HCT116 (cell line): Measurements from ENCODE around the gene RNPEPL1. TPM values are rescaled to one million over a fixed set of nuclear protein-coding genes. Genes with fewer than 3 reads are reported as not detected.

Source experiments
- ATAC-seq: fragments of 200-7000 bp; cut with Tn5 transposase; 2 replicates; pipeline ENCODE4 v1.9.1; 2020; ENCODE audit warnings: mild to moderate bottlenecking, moderate library complexity
- BruUV-seq: library from RNA; stranded (reverse); fragments of 400-500 nt; replicated peaks from 2 replicates; lab custom pipeline; 2021; lab: Mats Ljungman, UMichigan
- CTCF ChIA-PET: fragments of 300-600 bp; sonication (Branson Sonifier 250); formaldehyde crosslinking; loops from one replicate; lab custom pipeline; 2021; ENCODE audit warnings: antibody characterized with exemption; lab: Charles Lee
- POLR2A ChIA-PET: fragments of 300-600, 350-600 bp; sonication (Branson Sonifier 250); formaldehyde crosslinking; loops from one replicate; lab custom pipeline; 2021; ENCODE audit warnings: antibody characterized with exemption; lab: Charles Lee
- RAD21 ChIA-PET, 2 experiments: fragments of 300-600 bp; sonication (Branson Sonifier 250); formaldehyde crosslinking; loops; one replicate each; lab custom pipeline; 2023; ENCODE audit warnings: low total read pairs in 2 of 2; ENCODE audit not compliant: uncharacterized antibody in 2 of 2, unreplicated experiment in 2 of 2, low non-redundant PET in 1 of 2; lab: Charles Lee
- DNase-seq: peaks from one replicate; pipeline ENCODE4 v3.0.0-alpha.2; 2010; ENCODE audit warnings: low read depth, low spot score
- H2AFZ ChIP-seq: fragments of 200-600 bp; shearing (Covaris generic), sonication (generic); 2 replicates; pipeline ENCODE4 v1.6.1; 2017; ENCODE audit warnings: low read depth, mixed run types, mixed read lengths, antibody characterized with exemption, low read length; ENCODE audit not compliant: poor library complexity, severe bottlenecking
- H3K27ac ChIP-seq: 2 replicates; pipeline ENCODE4 v1.5.1; 2012; ENCODE audit warnings: low read depth, low read length
- H3K27me3 ChIP-seq: fragments of 200-600 bp; sonication (generic); 2 replicates; pipeline ENCODE4 v1.6.1; 2016; ENCODE audit warnings: mixed run types, low read length, mixed read lengths; ENCODE audit not compliant: insufficient read depth
- H3K36me3 ChIP-seq, 2 experiments: fragments of 200-500 bp in 1 of 2; fragments of 200-600 bp in 1 of 2; sonication (Bioruptor generic) in 1 of 2; sonication (generic) in 1 of 2; 2 replicates each; pipeline versions ENCODE4 v1.5.1 to v1.6.1; 2014 to 2016; ENCODE audit warnings: low read length in 2 of 2, inconsistent platforms in 1 of 2, mixed read lengths in 1 of 2, mixed run types in 1 of 2; ENCODE audit not compliant: insufficient read depth in 2 of 2, control insufficient read depth in 1 of 2
- H3K4me1 ChIP-seq, 2 experiments: fragments of 200-600 bp in 1 of 2; sonication (generic) in 1 of 2; 2 replicates each; pipeline versions ENCODE4 v1.5.1 to v1.6.1; 2012 to 2017; ENCODE audit warnings: low read length in 2 of 2, inconsistent platforms in 1 of 2, mild to moderate bottlenecking in 1 of 2, mixed read lengths in 1 of 2, mixed run types in 1 of 2, moderate library complexity in 1 of 2; ENCODE audit not compliant: insufficient read depth in 2 of 2, control insufficient read depth in 1 of 2
- H3K4me2 ChIP-seq: fragments of 200-600 bp; sonication (generic); 2 replicates; pipeline ENCODE4 v1.6.1; 2017; ENCODE audit warnings: mixed run types, low read length, mixed read lengths
- H3K4me3 ChIP-seq, 2 experiments: fragments of 200-600 bp in 1 of 2; sonication (generic) in 1 of 2; replicated peaks in 1 of 2; 2 replicates each; pipeline ENCODE4 v1.5.1; 2011 to 2016; ENCODE audit warnings: low read length in 2 of 2, control low read depth in 1 of 2, low read depth in 1 of 2, mild to moderate bottlenecking in 1 of 2, mixed read lengths in 1 of 2, mixed run types in 1 of 2
- H3K79me2 ChIP-seq: fragments of 200-600 bp; sonication (generic); 2 replicates; pipeline ENCODE4 v1.6.1; 2017; ENCODE audit warnings: mild to moderate bottlenecking, mixed run types, low read length, moderate library complexity, mixed read lengths; ENCODE audit not compliant: insufficient read depth
- H3K9ac ChIP-seq: fragments of 200-600 bp; sonication (generic); 2 replicates; pipeline ENCODE4 v1.6.1; 2016; ENCODE audit warnings: low read length, mixed read lengths
- H3K9me2 ChIP-seq: fragments of 200-600 bp; sonication (generic), shearing (Covaris generic); 2 replicates; pipeline ENCODE4 v1.6.1; 2017; ENCODE audit warnings: mixed run types, mild to moderate bottlenecking, moderate library complexity; ENCODE audit not compliant: insufficient read depth
- H3K9me3 ChIP-seq, 2 experiments: fragments of 200-500 bp in 1 of 2; fragments of 200-600 bp in 1 of 2; sonication (Bioruptor generic) in 1 of 2; sonication (generic) in 1 of 2; 2 replicates each; pipeline ENCODE4 v1.6.1; 2014 to 2017; ENCODE audit warnings: low read length in 2 of 2, mixed read lengths in 2 of 2, inconsistent platforms in 1 of 2, low read depth in 1 of 2, mild to moderate bottlenecking in 1 of 2, mixed run types in 1 of 2, moderate library complexity in 1 of 2; ENCODE audit not compliant: control insufficient read depth in 1 of 2, insufficient read depth in 1 of 2
- H4K20me1 ChIP-seq: fragments of 200-600 bp; sonication (generic), shearing (Covaris generic); 2 replicates; pipeline ENCODE4 v1.6.1; 2017; ENCODE audit warnings: mixed run types, mild to moderate bottlenecking, moderate library complexity; ENCODE audit not compliant: insufficient read depth
- CEBPB ChIP-seq: IDR thresholded peaks from 2 replicates; pipeline ENCODE4 v1.6.1; 2012; ENCODE audit warnings: low read depth
- EGR1 ChIP-seq: IDR thresholded peaks from 2 replicates; pipeline ENCODE4 v1.6.1; 2012; ENCODE audit warnings: low read depth
- ELF1 ChIP-seq: IDR thresholded peaks from 2 replicates; pipeline ENCODE4 v1.6.1; 2012; ENCODE audit warnings: low read depth, borderline replicate concordance
- EZH2 ChIP-seq: fragments of 200-600 bp; sonication (generic); IDR thresholded peaks from 2 replicates; pipeline ENCODE4 v1.6.1; 2017; ENCODE audit warnings: antibody characterized with exemption, mixed run types
- EZH2phosphoT487 ChIP-seq: fragments of 200-600 bp; IDR thresholded peaks from 2 replicates; pipeline ENCODE4 v1.6.1; 2018; ENCODE audit warnings: antibody characterized with exemption, borderline replicate concordance
- FOSL1 ChIP-seq: IDR thresholded peaks from 2 replicates; pipeline ENCODE4 v1.6.1; 2012; ENCODE audit warnings: low read depth
- JUND ChIP-seq: IDR thresholded peaks from 2 replicates; pipeline ENCODE4 v1.6.1; 2012
- POLR2A ChIP-seq: IDR thresholded peaks from 2 replicates; pipeline ENCODE4 v1.7.0; 2011; ENCODE audit warnings: borderline replicate concordance; ENCODE audit not compliant: insufficient read depth, insufficient read length; ENCODE audit errors: extremely low read depth
- RAD21 ChIP-seq: IDR thresholded peaks from 2 replicates; pipeline ENCODE4 v1.6.1; 2012; ENCODE audit warnings: low read depth, mild to moderate bottlenecking
- SIN3A ChIP-seq: IDR thresholded peaks from 2 replicates; pipeline ENCODE4 v1.6.1; 2012; ENCODE audit warnings: low read depth
- SP1 ChIP-seq: IDR thresholded peaks from 2 replicates; pipeline ENCODE4 v1.6.1; 2012; ENCODE audit warnings: low read depth
- TCF7L2 ChIP-seq: IDR thresholded peaks from 2 replicates; pipeline ENCODE4 v1.7.0; 2011; ENCODE audit warnings: borderline replicate concordance, inconsistent platforms; ENCODE audit not compliant: insufficient read depth, insufficient read length; ENCODE audit errors: extremely low read depth
- ZFX ChIP-seq: fragments of 450-650 bp; IDR thresholded peaks from 2 replicates; pipeline ENCODE4 v1.6.1; 2017
- ZNF274 ChIP-seq: fragments of 200-500 bp; sonication (Bioruptor generic); IDR thresholded peaks from 2 replicates; pipeline ENCODE4 v1.6.1; 2014; ENCODE audit warnings: mild to moderate bottlenecking, low read depth, low read length, inconsistent platforms
- intact Hi-C: fragments of 100-400 bp; cut with micrococcal nuclease; formaldehyde crosslinking; loops from 2 replicates; pipeline ENCODE4 v1.10.0; 2022
- total RNA-seq: library from RNA; stranded (reverse); gene quantifications from one replicate; pipeline ENCODE4 v1.2.1, GENCODE V29; 2021; ENCODE audit not compliant: unreplicated experiment
- TF ChIP-seq, protein P1 (sequence below): IDR thresholded peaks from 2 replicates; pipeline ENCODE4 v1.6.1; 2012
- TF ChIP-seq, protein P2 (sequence below): IDR thresholded peaks from 2 replicates; pipeline ENCODE4 v1.6.1; 2012
- TF ChIP-seq, protein P3 (sequence below), 3 experiments: fragments of 200-600 bp in 1 of 3; sonication (generic) in 1 of 3; IDR thresholded peaks in 2 of 3; conservative IDR thresholded peaks in 1 of 3; 2 replicates each; pipeline ENCODE4 v1.5.1; 2012 to 2017; ENCODE audit warnings: low read depth in 2 of 3, low read length in 2 of 3, antibody characterized with exemption in 1 of 3, borderline replicate concordance in 1 of 3, control low read depth in 1 of 3, mild to moderate bottlenecking in 1 of 3, mixed read lengths in 1 of 3, mixed run types in 1 of 3, moderate library complexity in 1 of 3; ENCODE audit not compliant: insufficient read depth in 1 of 3
- TF ChIP-seq, protein P4 (sequence below): IDR thresholded peaks from 2 replicates; pipeline ENCODE4 v1.6.1; 2011; ENCODE audit warnings: mild to moderate bottlenecking, low read length, moderate library complexity; ENCODE audit not compliant: insufficient replicate concordance; ENCODE audit errors: extremely low read depth

The RNPEPL1 gene
- total RNA-seq, 1 experiment from 2014 or later: 49.7 TPM

DNA sequence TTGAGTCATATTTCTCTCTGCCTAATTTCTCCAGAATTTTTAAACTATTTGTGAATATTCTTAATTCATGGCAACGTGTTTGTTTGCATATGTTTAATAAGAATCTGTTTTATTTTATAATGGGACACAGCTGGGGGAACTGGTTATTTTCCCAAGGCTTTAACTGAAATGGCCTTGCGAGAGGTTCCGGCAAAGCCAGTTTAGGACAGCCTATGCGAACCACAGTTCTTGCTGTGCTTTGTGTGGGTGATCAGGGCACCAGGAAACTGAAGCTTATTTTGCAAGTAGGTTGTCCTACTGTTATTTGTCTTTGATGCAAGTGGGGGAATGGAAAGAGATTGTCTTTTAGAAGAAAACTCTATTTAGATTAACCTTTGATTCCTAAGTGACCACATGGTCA is 17.0 kb upstream of the RNPEPL1 start:
- POLR2A ChIA-PET: interaction anchor here (1.4 kb wide), 1 partner anchor 35 kb away, joined by 3 read pairs; the partner anchor contains the start of gene CAPN10
- intact Hi-C loops: no loop called here
- CTCF ChIA-PET: interaction anchor here (1.1 kb wide), 1 partner anchor 37 kb away, joined by 3 read pairs; no protein-coding TSS in a partner anchor

More for the DNA sequence above, 17.0 kb upstream of the RNPEPL1 start:
- Histone ChIP-seq H3K4me2 (no peak overlapping the region), H3K9ac (no peak overlapping the region), H3K4me3 (no peak overlapping the region), H3K9me3 (no peaks in the 10 kb centered on the region), H3K27ac (no peak overlapping the region), H2AFZ (no peak overlapping the region), H3K27me3 (no peaks in the 10 kb centered on the region), H4K20me1 (no peaks in the 10 kb centered on the region), H3K79me2 (peaks cover 26% of the 10 kb centered on the region; the same call in 1 of the 2 replicates), H3K4me1 (no peaks in the 10 kb centered on the region), H3K9me2 (no peaks in the 10 kb centered on the region), H3K36me3 (0 out of 4 replicates have a peak, but pooled peaks cover 0 to 2% of the 10 kb centered on the region in 2 experiments)
- RAD21 ChIA-PET: no interaction called here
- no peak for DNase-seq
- no TSS peak for BruUV-seq
- TF ChIP-seq, protein P1, sequence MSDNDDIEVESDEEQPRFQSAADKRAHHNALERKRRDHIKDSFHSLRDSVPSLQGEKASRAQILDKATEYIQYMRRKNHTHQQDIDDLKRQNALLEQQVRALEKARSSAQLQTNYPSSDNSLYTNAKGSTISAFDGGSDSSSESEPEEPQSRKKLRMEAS: no peak
- no peak for TF ChIP-seq SIN3A
- TF ChIP-seq, protein P2, sequence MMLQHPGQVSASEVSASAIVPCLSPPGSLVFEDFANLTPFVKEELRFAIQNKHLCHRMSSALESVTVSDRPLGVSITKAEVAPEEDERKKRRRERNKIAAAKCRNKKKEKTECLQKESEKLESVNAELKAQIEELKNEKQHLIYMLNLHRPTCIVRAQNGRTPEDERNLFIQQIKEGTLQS: no peak
- TF ChIP-seq ELF1: no peak
- TF ChIP-seq, protein P3, sequence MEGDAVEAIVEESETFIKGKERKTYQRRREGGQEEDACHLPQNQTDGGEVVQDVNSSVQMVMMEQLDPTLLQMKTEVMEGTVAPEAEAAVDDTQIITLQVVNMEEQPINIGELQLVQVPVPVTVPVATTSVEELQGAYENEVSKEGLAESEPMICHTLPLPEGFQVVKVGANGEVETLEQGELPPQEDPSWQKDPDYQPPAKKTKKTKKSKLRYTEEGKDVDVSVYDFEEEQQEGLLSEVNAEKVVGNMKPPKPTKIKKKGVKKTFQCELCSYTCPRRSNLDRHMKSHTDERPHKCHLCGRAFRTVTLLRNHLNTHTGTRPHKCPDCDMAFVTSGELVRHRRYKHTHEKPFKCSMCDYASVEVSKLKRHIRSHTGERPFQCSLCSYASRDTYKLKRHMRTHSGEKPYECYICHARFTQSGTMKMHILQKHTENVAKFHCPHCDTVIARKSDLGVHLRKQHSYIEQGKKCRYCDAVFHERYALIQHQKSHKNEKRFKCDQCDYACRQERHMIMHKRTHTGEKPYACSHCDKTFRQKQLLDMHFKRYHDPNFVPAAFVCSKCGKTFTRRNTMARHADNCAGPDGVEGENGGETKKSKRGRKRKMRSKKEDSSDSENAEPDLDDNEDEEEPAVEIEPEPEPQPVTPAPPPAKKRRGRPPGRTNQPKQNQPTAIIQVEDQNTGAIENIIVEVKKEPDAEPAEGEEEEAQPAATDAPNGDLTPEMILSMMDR (IDR thresholded peaks at IDR 0.05 in 2 of 3, conservative IDR thresholded peaks at IDR 0.05 in 1 of 3; ENCODE audit: borderline replicate concordance in 1 of 3, insufficient read depth in 1 of 3, low read depth in 2 of 3, low read length in 2 of 3): no peak
- TF ChIP-seq RAD21: no peak
- TF ChIP-seq TCF7L2: no peak
- TF ChIP-seq, protein P4, sequence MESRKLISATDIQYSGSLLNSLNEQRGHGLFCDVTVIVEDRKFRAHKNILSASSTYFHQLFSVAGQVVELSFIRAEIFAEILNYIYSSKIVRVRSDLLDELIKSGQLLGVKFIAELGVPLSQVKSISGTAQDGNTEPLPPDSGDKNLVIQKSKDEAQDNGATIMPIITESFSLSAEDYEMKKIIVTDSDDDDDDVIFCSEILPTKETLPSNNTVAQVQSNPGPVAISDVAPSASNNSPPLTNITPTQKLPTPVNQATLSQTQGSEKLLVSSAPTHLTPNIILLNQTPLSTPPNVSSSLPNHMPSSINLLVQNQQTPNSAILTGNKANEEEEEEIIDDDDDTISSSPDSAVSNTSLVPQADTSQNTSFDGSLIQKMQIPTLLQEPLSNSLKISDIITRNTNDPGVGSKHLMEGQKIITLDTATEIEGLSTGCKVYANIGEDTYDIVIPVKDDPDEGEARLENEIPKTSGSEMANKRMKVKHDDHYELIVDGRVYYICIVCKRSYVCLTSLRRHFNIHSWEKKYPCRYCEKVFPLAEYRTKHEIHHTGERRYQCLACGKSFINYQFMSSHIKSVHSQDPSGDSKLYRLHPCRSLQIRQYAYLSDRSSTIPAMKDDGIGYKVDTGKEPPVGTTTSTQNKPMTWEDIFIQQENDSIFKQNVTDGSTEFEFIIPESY: no peak
- no peak for TF ChIP-seq EZH2phosphoT487
- TF ChIP-seq ZNF274: no peak
- TF ChIP-seq CEBPB: no peak
- no peak for TF ChIP-seq ZFX
- no peak for TF ChIP-seq FOSL1
- no peak for TF ChIP-seq POLR2A
- no peak for TF ChIP-seq JUND
- no peak for TF ChIP-seq SP1
- TF ChIP-seq EZH2: no peak
- no peak for TF ChIP-seq EGR1
- ATAC-seq: no peak
